HG03439 (cell line): Measurements from ENCODE around the gene SEZ6L.

Experiments
- ATAC-seq: cut with Tn5 transposase; IDR thresholded peaks from one replicate; pipeline ENCODE4 v1.9.1; 2021; ENCODE audit warnings: mild to moderate bottlenecking, moderate library complexity; ENCODE audit not compliant: unreplicated experiment

SEZ6L gene

GRCh38 chr22:26238596-26238995 lies 69.3 kb downstream of the SEZ6L start:
- no peak for ATAC-seq

- no peak for ATAC-seq
Observed at GRCh38 chr22:26239581-26239980, 70.3 kb downstream of the SEZ6L start.

DNA sequence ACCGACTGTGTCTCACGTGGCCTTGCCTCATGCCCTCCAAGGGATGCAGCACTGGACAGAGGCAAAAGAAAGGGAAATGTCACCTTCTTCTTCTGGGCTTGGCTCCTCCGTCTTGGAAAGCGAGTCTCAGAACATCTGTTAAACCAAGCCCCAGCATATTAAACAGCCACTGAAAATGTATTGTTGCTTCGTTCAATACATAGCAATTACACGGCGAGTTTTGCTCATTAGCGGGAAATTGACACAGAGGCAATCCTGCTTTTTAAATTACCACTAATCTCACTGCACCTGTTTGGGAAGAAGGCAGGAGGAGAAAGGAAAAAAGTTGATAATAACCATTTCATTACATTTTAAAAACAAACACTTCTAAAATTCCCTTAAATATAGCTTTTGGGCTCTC lies 72.1 kb downstream of the SEZ6L start:
- ATAC-seq, result no peak

GRCh38 chr22:26245001-26245400 lies 75.7 kb downstream of the SEZ6L start:
- no peak for ATAC-seq

DNA sequence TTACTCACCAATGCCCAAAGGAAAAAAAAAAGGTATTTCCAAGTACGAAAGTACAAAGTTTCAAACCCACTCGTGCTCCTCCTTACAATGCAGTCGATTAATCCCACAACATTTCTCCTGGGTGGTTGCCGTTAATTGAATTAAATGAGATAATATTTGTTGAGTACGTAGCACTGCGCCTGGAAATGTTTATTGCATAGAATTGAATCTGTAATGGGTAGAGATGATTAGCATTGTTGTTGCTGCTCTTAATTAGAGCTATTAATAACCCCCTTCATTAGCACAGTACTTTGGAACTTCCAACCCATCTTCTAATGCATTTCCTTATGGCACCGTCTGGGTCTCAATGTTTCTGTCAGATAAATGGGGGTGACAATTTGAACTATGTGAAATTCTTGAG lies 77.3 kb downstream of the SEZ6L start:
- ATAC-seq, result no peak

DNA sequence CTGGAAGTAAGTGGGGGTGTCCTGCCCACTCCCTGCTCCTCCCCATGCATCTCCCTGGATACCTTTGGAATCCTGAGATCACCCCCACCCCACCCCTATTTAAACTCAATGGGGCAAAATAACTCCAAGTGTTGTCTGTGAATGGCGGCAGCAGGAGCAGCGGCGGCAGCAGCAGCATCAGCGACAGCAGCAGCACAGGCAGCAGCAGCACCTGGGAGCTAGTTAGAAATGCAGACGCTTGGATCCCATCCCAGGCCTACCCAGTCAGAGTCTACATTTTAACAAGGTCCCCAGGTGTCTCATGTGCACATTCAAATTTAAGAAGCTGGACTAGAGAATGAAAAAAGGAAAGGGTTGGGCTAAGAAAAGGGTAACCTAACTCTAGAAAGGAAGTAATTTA lies 82.6 kb downstream of the SEZ6L start:
- ATAC-seq, result no peak

GRCh38 chr22:26259510-26259909 lies 90.2 kb downstream of the SEZ6L start:
- no peak for ATAC-seq

- no peak for ATAC-seq
Observed at GRCh38 chr22:26264162-26264561, 94.9 kb downstream of the SEZ6L start.

DNA sequence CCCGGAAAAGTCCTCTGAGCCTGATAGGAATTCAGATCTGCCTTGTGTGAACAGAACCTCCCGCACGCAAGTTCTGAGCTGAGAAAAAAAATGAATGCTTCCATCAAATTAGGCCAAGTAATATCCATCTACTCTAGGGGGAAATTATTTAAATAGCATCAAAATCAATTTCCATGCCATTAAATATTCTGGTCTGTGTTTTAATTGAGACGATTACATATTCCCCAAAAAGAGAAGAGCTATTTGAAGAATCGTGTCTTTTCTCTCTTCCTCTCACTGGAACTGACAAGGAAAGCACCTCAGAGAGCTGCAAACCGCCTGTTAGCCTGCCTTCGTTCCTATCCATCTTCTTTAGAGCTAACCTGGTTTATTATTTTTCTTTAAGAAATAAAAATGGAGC lies 96.0 kb downstream of the SEZ6L start:
- no peak for ATAC-seq

DNA sequence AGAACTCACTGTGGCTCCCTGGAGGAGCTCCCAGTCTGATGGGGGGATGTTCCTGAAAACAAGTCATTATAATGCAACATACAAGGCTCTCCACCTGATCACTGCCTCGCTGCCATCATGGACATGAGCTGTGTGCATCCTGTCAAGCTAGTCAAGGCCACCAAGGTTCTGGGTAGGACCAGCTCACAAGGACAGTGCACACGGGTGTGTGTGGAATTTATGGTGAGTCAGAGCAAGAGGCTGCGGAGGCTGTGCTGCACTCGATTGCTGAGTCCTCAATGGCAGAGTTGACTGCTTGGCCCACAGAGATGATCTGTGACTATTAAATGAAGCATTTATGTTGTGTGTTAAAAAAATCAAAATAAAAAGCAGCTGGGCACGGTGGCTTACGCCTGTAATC lies 96.6 kb downstream of the SEZ6L start:
- ATAC-seq, result no peak

DNA sequence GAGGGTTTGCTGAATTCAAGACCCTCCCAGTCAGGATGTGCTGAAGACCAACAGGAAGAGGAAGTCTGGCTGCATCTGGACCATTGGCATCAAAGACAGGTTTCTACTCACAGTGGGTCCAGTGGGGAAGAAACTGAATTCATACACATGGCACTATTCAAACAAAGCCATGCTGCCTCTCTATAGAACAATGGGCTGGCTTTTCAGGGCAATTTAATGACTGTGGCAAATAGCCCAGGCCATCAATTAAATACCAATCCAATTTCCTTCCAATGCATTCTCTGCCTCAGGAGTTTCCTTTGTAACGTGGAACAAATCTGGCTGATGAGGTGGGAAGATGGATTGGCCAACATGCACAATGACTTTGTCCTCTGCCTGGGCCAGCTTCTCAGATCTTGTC lies 98.6 kb downstream of the SEZ6L start:
- no peak for ATAC-seq

DNA sequence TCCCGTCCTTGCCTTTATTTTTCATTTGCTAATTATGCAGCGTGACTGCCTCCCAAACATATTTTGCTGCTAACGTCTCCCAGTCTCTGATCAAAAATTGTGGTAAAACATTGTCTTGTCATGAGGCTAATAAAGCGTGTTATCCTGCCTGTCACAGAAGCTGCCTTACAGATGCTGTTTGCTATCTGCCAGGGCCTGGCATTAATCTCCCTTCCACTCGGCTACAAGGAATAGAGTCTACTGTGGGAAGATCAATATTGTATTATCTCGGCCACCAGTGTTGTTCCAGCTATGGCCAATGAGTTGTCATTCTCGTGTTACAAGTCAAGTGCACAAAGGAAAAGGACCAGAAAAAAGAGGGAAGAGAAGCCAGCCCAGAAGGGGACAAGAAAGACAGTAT lies 100.3 kb downstream of the SEZ6L start:
- ATAC-seq, result no peak

- ATAC-seq, result no peak
Observed at GRCh38 chr22:26271427-26271826, 102.2 kb downstream of the SEZ6L start.

- no peak for ATAC-seq
Observed at GRCh38 chr22:26273011-26273675, 103.9 kb downstream of the SEZ6L start.

- ATAC-seq, result no peak
Observed at GRCh38 chr22:26276529-26277160, 107.4 kb downstream of the SEZ6L start.

DNA sequence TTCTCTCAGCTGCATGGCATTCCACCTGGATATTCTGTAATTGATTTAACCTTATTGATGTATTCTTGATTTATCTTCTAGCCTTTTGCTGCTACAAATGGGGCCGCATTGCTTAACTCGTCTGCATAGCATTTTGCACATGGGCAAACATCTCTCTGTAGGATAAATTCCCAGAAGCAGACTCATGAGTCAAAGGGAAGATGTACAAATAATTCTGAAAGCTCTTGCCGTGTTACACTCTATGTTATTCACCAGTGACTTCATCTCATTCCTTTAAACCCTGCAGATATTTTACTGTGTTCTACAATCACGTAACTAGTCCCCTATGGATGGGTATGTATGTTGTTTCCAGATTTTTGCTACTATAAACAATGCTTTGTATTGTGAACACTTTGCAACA lies 112.7 kb downstream of the SEZ6L start:
- ATAC-seq, result no peak

- no peak for ATAC-seq
Observed at GRCh38 chr22:26283330-26283729, 114.1 kb downstream of the SEZ6L start.

- no peak for ATAC-seq
Observed at GRCh38 chr22:26285632-26286031, 116.4 kb downstream of the SEZ6L start.

DNA sequence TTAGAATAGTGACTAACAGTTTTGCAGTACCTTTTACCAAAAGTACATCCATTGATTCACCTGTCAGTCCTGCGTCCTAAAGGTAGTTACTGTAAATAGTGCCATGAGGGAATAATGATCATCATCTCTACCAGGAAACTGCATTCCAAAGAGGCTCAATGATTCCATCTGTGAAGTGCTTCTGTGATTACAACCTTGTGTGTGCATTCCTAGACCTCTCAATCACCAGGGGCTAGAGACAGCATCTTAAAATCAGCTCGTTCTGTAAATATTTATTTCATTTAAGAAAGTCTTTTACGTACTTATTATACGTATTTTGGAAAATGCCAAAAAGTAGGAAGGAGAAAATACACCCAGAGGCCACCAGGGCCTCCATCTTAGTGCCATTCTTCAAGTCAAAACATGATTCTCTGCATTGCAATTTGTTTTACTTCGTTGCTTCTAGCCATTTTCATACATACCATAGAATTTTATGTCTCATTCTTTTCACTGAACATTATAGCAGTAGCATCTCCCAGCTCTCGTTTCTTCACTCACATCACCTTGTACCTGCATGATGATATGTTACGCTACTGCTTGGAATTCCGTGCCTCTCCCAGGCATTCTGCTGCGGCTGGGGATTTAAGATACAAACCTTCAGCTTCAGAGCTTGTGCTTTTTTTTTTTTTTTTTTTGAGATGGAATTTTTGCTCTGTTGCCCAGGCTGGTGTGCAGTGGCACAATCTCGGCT lies 117.0 kb downstream of the SEZ6L start:
- ATAC-seq, result no peak

DNA sequence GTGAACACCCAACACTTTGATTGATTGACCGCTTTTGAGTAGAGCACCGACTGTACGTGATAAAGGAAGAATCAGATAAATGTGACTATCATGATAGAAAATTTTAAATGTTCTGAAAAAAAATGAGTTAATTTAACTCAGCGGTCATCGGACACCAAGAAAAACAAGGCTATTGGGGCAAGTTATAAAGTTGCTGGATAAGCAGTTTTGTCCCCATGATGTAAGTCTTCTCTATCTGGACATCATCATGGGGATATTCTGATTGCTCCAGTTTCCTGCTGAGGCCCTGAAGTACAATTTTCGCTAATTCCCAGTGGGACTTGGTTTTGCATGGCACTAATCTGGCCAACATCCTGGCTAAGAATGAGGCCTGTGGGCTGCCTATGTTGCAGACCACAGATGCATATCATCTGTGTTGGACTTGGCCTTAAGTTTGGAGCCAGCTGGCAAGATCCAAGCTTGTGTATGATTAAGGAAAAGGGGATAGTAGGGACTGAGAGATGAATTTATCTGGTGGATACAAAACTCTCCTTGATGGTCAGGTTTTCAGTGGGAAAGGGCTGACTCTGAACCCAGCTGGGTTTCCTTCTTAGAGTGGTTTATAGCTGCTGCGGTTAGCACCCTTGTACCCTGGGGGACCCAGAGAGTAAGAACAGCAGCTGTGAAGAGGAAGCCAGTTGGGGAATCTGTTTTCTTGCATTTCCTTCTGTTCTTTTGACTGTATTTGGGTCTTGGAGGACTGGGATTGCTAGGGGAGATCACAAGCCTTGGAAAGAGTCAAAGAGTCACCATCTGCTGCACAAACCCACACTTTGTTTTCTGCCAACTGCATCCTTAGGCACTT lies 118.3 kb downstream of the SEZ6L start:
- no peak for ATAC-seq

- no peak for ATAC-seq
Observed at GRCh38 chr22:26289611-26290101, 120.4 kb downstream of the SEZ6L start.
